ENCODE data around the gene FOXA3. TPM values are rescaled to one million over a fixed set of nuclear protein-coding genes. Genes with fewer than 3 reads are reported as not detected.
"Not testable (repeated sequence)": the region's sequence is repeated elsewhere in the genome, so short reads cannot be mapped to it uniquely, and the experiment has no call there.

Gene FOXA3
- total RNA-seq, 2 experiments from 2014 or later: not detected

- peaks cover 29% of the 10 kb centered on the region for H3K27me3 Mint-ChIP-seq
- peaks cover 28% of the 10 kb centered on the region for H3K4me1 Mint-ChIP-seq (ENCODE audit: low read depth)
- H3K9me3 Mint-ChIP-seq: no peaks in the 10 kb centered on the region
- no peak overlapping the region for H3K4me3 Mint-ChIP-seq
- Histone ChIP-seq H3K4me1 (ENCODE audit: insufficient read depth, low read length) (peaks cover 25% of the 10 kb centered on the region), H3K4me3 (ENCODE audit: low read length) (no peak overlapping the region), H3K27me3 (ENCODE audit: control insufficient read depth in 1 of 2, insufficient read depth in 2 of 2, low read length in 2 of 2) (peaks cover 9 to 13% of the 10 kb centered on the region in 2 experiments), H3K36me3 (ENCODE audit: insufficient read depth, low read length) (no peaks in the 10 kb centered on the region), H3K9me3 (ENCODE audit: control insufficient read depth in 1 of 2, insufficient read depth in 1 of 2, low read length in 2 of 2) (peaks cover 0 to 4% of the 10 kb centered on the region in 2 experiments), H3K27ac (ENCODE audit: low read depth in 1 of 2, low read length in 2 of 2) (no peak overlapping the region)
- H3K36me3 Mint-ChIP-seq (ENCODE audit: low read depth): peaks cover 13% of the 10 kb centered on the region
- ChIA-PET CTCF (no interaction called here), POLR2A (no interaction called here)
- DNase-seq: no peak
- intact Hi-C loops (cut with DNase I, micrococcal nuclease): loop anchor here in 1 of 2 experiments (10.0 kb wide), 2 partner anchors 462 to 912 kb away; partner anchors contain the start of genes CLPTM1, POLR1G and PPP1R13L
- no peak for TF ChIP-seq CTCF (IDR thresholded peaks at IDR 0.05)
- no peak overlapping the region for H3K27ac Mint-ChIP-seq
- no peak for ATAC-seq (ENCODE audit: poor library complexity)
Observed at GRCh38 chr19:45866400-45867176, 2.5 kb downstream of the FOXA3 start.

- H3K27me3 Mint-ChIP-seq: peaks cover 29% of the 10 kb centered on the region
- H3K27ac ChIP-seq (ENCODE audit: low read depth in 1 of 2, low read length in 2 of 2); H3K36me3 ChIP-seq (ENCODE audit: insufficient read depth, low read length); H3K4me3 Mint-ChIP-seq; ATAC-seq (ENCODE audit: poor library complexity); POLR2A ChIA-PET; H3K9me3 Mint-ChIP-seq; DNase-seq; H3K9me3 ChIP-seq (ENCODE audit: control insufficient read depth in 1 of 2, insufficient read depth in 1 of 2, low read length in 2 of 2); H3K36me3 Mint-ChIP-seq (ENCODE audit: low read depth); H3K4me3 ChIP-seq (ENCODE audit: low read length); H3K27ac Mint-ChIP-seq: not testable (repeated sequence)
- intact Hi-C loops (cut with DNase I, micrococcal nuclease): loop anchor here in 1 of 2 experiments (10.0 kb wide), 2 partner anchors 462 to 912 kb away; partner anchors contain the start of genes CLPTM1, POLR1G and PPP1R13L
- CTCF ChIA-PET: interaction anchor here (0.7 kb wide), 1 partner anchor 43 kb away, joined by 3 read pairs; no protein-coding TSS in a partner anchor
- peaks cover 22% of the 10 kb centered on the region for H3K4me1 Mint-ChIP-seq (ENCODE audit: low read depth)
- Histone ChIP-seq H3K4me1 (ENCODE audit: insufficient read depth, low read length) (peaks cover 18% of the 10 kb centered on the region), H3K27me3 (ENCODE audit: control insufficient read depth in 1 of 2, insufficient read depth in 2 of 2, low read length in 2 of 2) (peaks cover 11 to 13% of the 10 kb centered on the region in 2 experiments)
Observed at GRCh38 chr19:45867241-45867640, 3.1 kb downstream of the FOXA3 start.

GRCh38 chr19:45870798-45871197 is 6.7 kb downstream of the FOXA3 start:
- POLR2A ChIA-PET: no interaction called here
- intact Hi-C loops (cut with DNase I, micrococcal nuclease): no loop called here
- H3K36me3 Mint-ChIP-seq (ENCODE audit: low read depth): no peaks in the 10 kb centered on the region
- no peaks in the 10 kb centered on the region for H3K9me3 ChIP-seq (ENCODE audit: control insufficient read depth in 1 of 2, insufficient read depth in 1 of 2, low read length in 2 of 2)
- no peak overlapping the region for H3K27ac ChIP-seq (ENCODE audit: low read depth in 1 of 2, low read length in 2 of 2)
- H3K9me3 Mint-ChIP-seq: no peaks in the 10 kb centered on the region
- CTCF ChIA-PET: no interaction called here
- DNase-seq: no peak
- no peaks in the 10 kb centered on the region for H3K4me1 Mint-ChIP-seq (ENCODE audit: low read depth)
- no peak for TF ChIP-seq CTCF (IDR thresholded peaks at IDR 0.05)
- H3K4me1 ChIP-seq (ENCODE audit: insufficient read depth, low read length): no peaks in the 10 kb centered on the region
- peaks cover 11% of the 10 kb centered on the region for H3K27me3 Mint-ChIP-seq
- H3K4me3 ChIP-seq (ENCODE audit: low read length): no peak overlapping the region
- no peak overlapping the region for H3K27ac Mint-ChIP-seq
- H3K36me3 ChIP-seq (ENCODE audit: insufficient read depth, low read length): no peaks in the 10 kb centered on the region
- peaks cover 0 to 2% of the 10 kb centered on the region in 2 experiments for H3K27me3 ChIP-seq (ENCODE audit: control insufficient read depth in 1 of 2, insufficient read depth in 2 of 2, low read length in 2 of 2)
- H3K4me3 Mint-ChIP-seq: no peak overlapping the region
- no peak for ATAC-seq (ENCODE audit: poor library complexity)
